PC-9 (cell line): ENCODE results near the gene ZNF831.

Source experiments
- CTCF ChIP-seq: fragments of 200-600 bp; sonication (generic); conservative IDR thresholded peaks from 2 replicates; pipeline ENCODE4 v1.6.1; 2017; ENCODE audit warnings: mixed run types, antibody characterized with exemption, mild to moderate bottlenecking, moderate library complexity
- EZH2 ChIP-seq: fragments of 200-600 bp; sonication (generic); IDR thresholded peaks from 2 replicates; pipeline ENCODE4 v1.8.0; 2017; ENCODE audit warnings: antibody characterized with exemption, low read depth

- TF ChIP-seq CTCF: no peak
- TF ChIP-seq EZH2: no peak
Measured at GRCh38 chr20:59307270-59307669, 143.6 kb downstream of the ZNF831 start.
